GM12878 (cell line): ENCODE data around the gene FAM13C. TPM values are rescaled to one million over a fixed set of nuclear protein-coding genes. Genes with fewer than 3 reads are reported as not detected.

Experiments used
- ATAC-seq: fragments of 200-7000 bp; cut with Tn5 transposase; 3 replicates; pipeline ENCODE4 v1.9.1; 2020; ENCODE audit warnings: mild to moderate bottlenecking, moderate library complexity
- BruUV-seq: library from RNA; stranded (reverse); fragments of 400-500 nt; replicated peaks from 2 replicates; lab custom pipeline; 2021; lab: Mats Ljungman, UMichigan
- CTCF ChIA-PET: fragments of 300-600 bp; sonication (Branson Sonifier 250); formaldehyde crosslinking; extraction: SDS; loops from one replicate; lab custom pipeline; 2021; ENCODE audit warnings: inconsistent platforms; lab: Yijun Ruan, JAX
- POLR2A ChIA-PET: fragments of 350-600 bp; formaldehyde crosslinking; extraction: SDS; loops from one replicate; lab custom pipeline; 2021; ENCODE audit warnings: inconsistent platforms; lab: Charles Lee
- RAD21 ChIA-PET: fragments of 300-600 bp; sonication (Branson Sonifier 250); formaldehyde crosslinking; loops from one replicate; lab custom pipeline; 2023; ENCODE audit warnings: antibody characterized with exemption; ENCODE audit not compliant: unreplicated experiment; lab: Charles Lee
- SMC1A ChIA-PET: fragments of 300-600 bp; sonication (Branson Sonifier 250); formaldehyde crosslinking; loops from one replicate; lab custom pipeline; 2023; ENCODE audit not compliant: unreplicated experiment, uncharacterized antibody; lab: Charles Lee
- DNase-seq: peaks from one replicate; pipeline ENCODE4 v3.0.0-alpha.2; 2011; ENCODE audit warnings: low read depth, low spot score
- FAIRE-seq: peaks from 3 replicates; lab custom pipeline; 2011; peaks lifted over from hg19 to GRCh38; lab: Jason Lieb, UNC
- H2AFZ ChIP-seq: 2 replicates; pipeline ENCODE4 v1.6.0; 2011; ENCODE audit warnings: low read depth, low read length, control low read depth; ENCODE audit not compliant: control insufficient read depth
- H3K27ac ChIP-seq: 2 replicates; pipeline ENCODE4 v1.5.1; 2011; ENCODE audit warnings: control low read depth; ENCODE audit not compliant: control insufficient read depth, insufficient read depth
- H3K27me3 ChIP-seq, 2 experiments: replicated peaks in 1 of 2; 2 replicates each; pipeline versions ENCODE4 v1.6.0 to v1.6.1; 2011; ENCODE audit warnings: low read length in 1 of 2; ENCODE audit not compliant: control insufficient read depth in 2 of 2, insufficient read depth in 2 of 2
- H3K36me3 ChIP-seq, 2 experiments: 2 replicates each; pipeline ENCODE4 v1.5.1; 2011; ENCODE audit warnings: low read length in 1 of 2; ENCODE audit not compliant: control insufficient read depth in 2 of 2, insufficient read depth in 2 of 2
- H3K4me1 ChIP-seq: 2 replicates; pipeline ENCODE4 v1.6.1; 2011; ENCODE audit warnings: mild to moderate bottlenecking, low read length, moderate library complexity, mixed read lengths; ENCODE audit not compliant: control insufficient read depth, insufficient read depth
- H3K4me2 ChIP-seq: 2 replicates; pipeline ENCODE4 v1.6.0; 2011; ENCODE audit warnings: control low read depth; ENCODE audit not compliant: control insufficient read depth, insufficient read depth
- H3K4me3 ChIP-seq: fragments of 200-600 bp; sonication (generic); 2 replicates; pipeline ENCODE4 v1.5.1; 2016
- H3K79me2 ChIP-seq: 2 replicates; pipeline ENCODE4 v1.6.0; 2011; ENCODE audit warnings: low read length; ENCODE audit not compliant: control insufficient read depth, insufficient read depth
- H3K9ac ChIP-seq: 2 replicates; pipeline ENCODE4 v1.8.0; 2011; ENCODE audit warnings: low read length, control low read depth, mixed read lengths; ENCODE audit not compliant: control insufficient read depth, insufficient read depth
- H3K9me3 ChIP-seq: replicated peaks from 3 replicates; pipeline ENCODE4 v1.5.1; 2011; ENCODE audit warnings: mild to moderate bottlenecking, low read length; ENCODE audit not compliant: control insufficient read depth, insufficient read depth
- H4K20me1 ChIP-seq: 2 replicates; pipeline ENCODE4 v1.6.0; 2011; ENCODE audit not compliant: control insufficient read depth, insufficient read depth
- BACH1 ChIP-seq: fragments of 450-650 bp; IDR thresholded peaks from 2 replicates; pipeline ENCODE4 v1.6.1; 2017; ENCODE audit warnings: mild to moderate bottlenecking, borderline replicate concordance
- CEBPB ChIP-seq, 2 experiments: fragments of 150-350 bp in 1 of 2; IDR thresholded peaks; 2 replicates each; pipeline ENCODE4 v1.6.1; 2012 to 2014; ENCODE audit warnings: low read depth in 2 of 2, low read length in 2 of 2, borderline replicate concordance in 1 of 2, inconsistent platforms in 1 of 2
- CREB1 ChIP-seq: IDR thresholded peaks from 2 replicates; pipeline ENCODE4 v1.6.1; 2012; ENCODE audit warnings: low read depth, mild to moderate bottlenecking, inconsistent platforms
- ESRRA ChIP-seq: IDR thresholded peaks from 2 replicates; pipeline ENCODE4 v1.6.1; 2012; ENCODE audit warnings: mild to moderate bottlenecking, low read length, improper control_type of control experiment
- EZH2 ChIP-seq: IDR thresholded peaks from 2 replicates; pipeline ENCODE4 v1.6.1; 2012; ENCODE audit warnings: low read depth, mild to moderate bottlenecking, control low read depth, inconsistent platforms, low read length, borderline replicate concordance; ENCODE audit not compliant: control insufficient read depth
- GATAD2B ChIP-seq: fragments of 450-650 bp; conservative IDR thresholded peaks from 2 replicates; pipeline ENCODE4 v1.6.1; 2017; ENCODE audit warnings: low read depth, mild to moderate bottlenecking, moderate library complexity
- MYB ChIP-seq: fragments of 150-350 bp; IDR thresholded peaks from 2 replicates; pipeline ENCODE4 v1.6.1; 2014; ENCODE audit warnings: mild to moderate bottlenecking, low read depth, low read length, borderline replicate concordance
- NFXL1 ChIP-seq: fragments of 450-650 bp; IDR thresholded peaks from 2 replicates; pipeline ENCODE4 v1.6.1; 2017; ENCODE audit warnings: antibody characterized with exemption, mild to moderate bottlenecking, borderline replicate concordance
- NKRF ChIP-seq: fragments of 450-650 bp; conservative IDR thresholded peaks from 2 replicates; pipeline ENCODE4 v1.6.1; 2017; ENCODE audit warnings: mild to moderate bottlenecking, moderate library complexity
- PAX8 ChIP-seq: fragments of 450-650 bp; IDR thresholded peaks from 2 replicates; pipeline ENCODE4 v1.6.1; 2017; ENCODE audit warnings: mild to moderate bottlenecking, moderate library complexity
- RUNX3 ChIP-seq: IDR thresholded peaks from 2 replicates; pipeline ENCODE4 v1.6.1; 2012; ENCODE audit warnings: low read length, inconsistent platforms
- SPI1 ChIP-seq: IDR thresholded peaks from 2 replicates; pipeline ENCODE4 v1.6.1; 2011; ENCODE audit warnings: low read depth, mild to moderate bottlenecking, low read length, moderate library complexity, borderline replicate concordance; ENCODE audit not compliant: insufficient read depth
- TCF3 ChIP-seq: IDR thresholded peaks from 2 replicates; pipeline ENCODE4 v1.6.1; 2012; ENCODE audit warnings: low read depth, mild to moderate bottlenecking, low read length, borderline replicate concordance; ENCODE audit not compliant: insufficient read depth
- ZNF207 ChIP-seq: fragments of 450-650 bp; IDR thresholded peaks from 2 replicates; pipeline ENCODE4 v1.6.1; 2014; ENCODE audit warnings: antibody characterized with exemption, mild to moderate bottlenecking, borderline replicate concordance
- WGBS: methylation state at CpG from one replicate; pipeline ENCODE4 v1.1.6; 2016; ENCODE audit warnings: low lambda C conversion rate; ENCODE audit not compliant: insufficient replicate concordance, insufficient coverage; ENCODE audit errors: missing lambda C conversion rate; 5-methylcytosine and 5-hydroxymethylcytosine counted together
- in situ Hi-C: fragments of 300-500 bp; cut with MboI; formaldehyde crosslinking; loops from 9 replicates; pipeline ENCODE4 v1.14.3; 2018; ENCODE audit warnings: mixed read lengths
- intact Hi-C: fragments of 100-400 bp; cut with micrococcal nuclease; formaldehyde crosslinking; loops from one replicate; pipeline ENCODE4 v1.14.2; 2022; ENCODE audit not compliant: unreplicated experiment
- polyA plus RNA-seq, 11 experiments: library from polyadenylated mRNA; depleted of rRNA in 4 of 11; unstranded in 6 of 11; stranded (reverse) in 5 of 11; fragments of >200 nt; fragmentation: Nextera tagmentation in 4 of 11; fragmentation: Illumina TruSeq in 1 of 11; extraction: Ambion mirVana in 4 of 11; extraction: Trizol in 1 of 11; gene quantifications; 1 replicate in 1 of 11; 2 replicates in 10 of 11; pipeline versions ENCODE4 v1.2.1 to v1.2.3, GENCODE V29; 2011 to 2016; ENCODE audit warnings: inconsistent platforms in 2 of 11, missing spikeins in 2 of 11, low read depth in 1 of 11
- total RNA-seq, 4 experiments: library from RNA; depleted of rRNA in 3 of 4; stranded (reverse); fragments of >200 nt in 3 of 4; fragmentation: Illumina TruSeq in 1 of 4; extraction: Trizol in 1 of 4; gene quantifications; 2 replicates each; pipeline versions ENCODE4 v1.2.1 to v1.2.3, GENCODE V29; 2013 to 2021

The FAM13C gene
- total and polyA plus RNA-seq, 10 of the 15 experiments (the other 5 are each of a cell fraction or from before 2014, with no cell fraction given), result 0.04 to 0.31 (median 0.13) TPM; not detected in 5

DNA sequence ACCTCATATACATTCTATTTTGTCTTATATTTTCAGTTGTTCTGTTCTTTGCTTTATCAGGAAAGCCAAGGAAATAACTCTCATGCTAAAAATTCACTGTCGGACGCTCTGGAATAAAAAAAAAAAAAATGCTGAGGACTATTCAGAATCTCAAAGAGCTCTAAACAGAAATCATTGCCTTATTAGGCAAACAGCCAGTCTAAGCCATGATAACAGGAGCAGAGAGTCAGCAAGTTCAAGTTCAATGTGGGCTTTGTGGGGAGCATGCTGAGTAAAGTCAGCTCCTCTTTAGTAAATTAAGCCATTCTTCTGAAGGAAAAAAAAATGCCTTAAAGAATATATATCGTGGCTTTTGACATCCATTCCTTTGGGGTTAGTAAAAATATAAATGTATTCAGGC lies 13.6 kb upstream of the FAM13C start:
- CTCF ChIA-PET, result interaction anchor here (0.6 to 0.7 kb wide), 2 partner anchors 15 to 595 kb away, joined by 3 to 4 read pairs; no protein-coding TSS in a partner anchor

More for the DNA sequence above, 13.6 kb upstream of the FAM13C start:
- Histone ChIP-seq H4K20me1 (no peaks in the 10 kb centered on the region), H3K4me1 (no peaks in the 10 kb centered on the region), H2AFZ (no peak overlapping the region), H3K36me3 (no peaks in the 10 kb centered on the region), H3K9ac (no peak overlapping the region), H3K4me2 (no peak overlapping the region), H3K79me2 (no peaks in the 10 kb centered on the region), H3K4me3 (no peak overlapping the region), H3K9me3 (no peaks in the 10 kb centered on the region), H3K27me3 (no peaks in the 10 kb centered on the region), H3K27ac (no peak overlapping the region)
- no peak for DNase-seq
- TF ChIP-seq EZH2 (no peak), TCF3 (no peak), ZNF207 (no peak), GATAD2B (no peak), SPI1 (no peak), ESRRA (no peak), NFXL1 (no peak), NKRF (no peak), CEBPB (IDR thresholded peaks at IDR 0.05; ENCODE audit: borderline replicate concordance in 1 of 2, low read depth in 2 of 2, low read length in 2 of 2) (no peak), MYB (no peak), RUNX3 (no peak), CREB1 (no peak), PAX8 (no peak), BACH1 (no peak)
- POLR2A ChIA-PET, result no interaction called here
- ATAC-seq, result no peak
- RAD21 ChIA-PET, result no interaction called here
- no peak for FAIRE-seq
- 0% methylated on average over 3 of the region's 3 CpGs for WGBS
- SMC1A ChIA-PET, result interaction anchor here (0.7 kb wide), 1 partner anchor 436 kb away, joined by 3 read pairs; no protein-coding TSS in a partner anchor
- no TSS peak for BruUV-seq
- in situ Hi-C loops (no loop called here), intact Hi-C loops (no loop called here)
